Measurements from ENCODE around the gene FAM219A. TPM values are rescaled to one million over a fixed set of nuclear protein-coding genes. Genes with fewer than 3 reads are reported as not detected.

The FAM219A gene
- total and polyA plus RNA-seq, 8 donors, result 4.5 to 9.8 (median 8.2) TPM

GRCh38 chr9:34463901-34464232 is 5.5 kb upstream of the FAM219A start:
- Histone ChIP-seq H3K4me3 (no peak overlapping the region), H3K27ac (no peak overlapping the region), H3K27me3 (no peaks in the 10 kb centered on the region), H3K9me3 (no peaks in the 10 kb centered on the region), H3K36me3 (no peaks in the 10 kb centered on the region), H3K4me1 (no peaks in the 10 kb centered on the region)
- FAIRE-seq (no peak), ATAC-seq (no peak), DNase-seq (no peak)
- 67 to 72% methylated on average over 2 of the region's 2 CpGs for WGBS, 2 donors
- no peak for TF ChIP-seq CTCF (IDR thresholded peaks at IDR 0.05)
- intact Hi-C loops (cut with DNase I), result no loop called here

- TF ChIP-seq CTCF (IDR thresholded peaks at IDR 0.05), result no peak
- DNase-seq (no peak), ATAC-seq (no peak), FAIRE-seq (no peak)
- no peaks in the 10 kb centered on the region for H3K4me1 ChIP-seq
- WGBS, 2 donors, result 31 to 39% methylated on average over 5 of the region's 5 CpGs
- no peaks in the 10 kb centered on the region for H3K36me3 ChIP-seq
- intact Hi-C loops (cut with DNase I), result no loop called here
- no peak overlapping the region for H3K27ac ChIP-seq
- no peaks in the 10 kb centered on the region for H3K9me3 ChIP-seq
- H3K27me3 ChIP-seq, result no peaks in the 10 kb centered on the region
- H3K4me3 ChIP-seq, result no peak overlapping the region
These were observed 4.9 kb upstream of the FAM219A start for GRCh38 chr9:34463098-34463900.

- WGBS, 2 donors, result 47 to 54% methylated on average over 3 of the region's 3 CpGs
- intact Hi-C loops (cut with DNase I), result no loop called here
These were observed 1.6 kb upstream of the FAM219A start for GRCh38 chr9:34459941-34460340.

GRCh38 chr9:34459356-34459755 is 986 bp upstream of the FAM219A start:
- no peaks in the 10 kb centered on the region for H3K27me3 ChIP-seq
- intact Hi-C loops (cut with DNase I), result no loop called here
- 74 to 80% methylated on average over 14 of the region's 14 CpGs for WGBS, 2 donors
- FAIRE-seq (no peak), ATAC-seq (no peak), DNase-seq (no peak)
- H3K27ac ChIP-seq, result no peak overlapping the region
- H3K9me3 ChIP-seq, result no peaks in the 10 kb centered on the region
- H3K4me1 ChIP-seq, result no peaks in the 10 kb centered on the region
- H3K4me3 ChIP-seq, result no peak overlapping the region
- no peak for TF ChIP-seq CTCF (IDR thresholded peaks at IDR 0.05)
- no peaks in the 10 kb centered on the region for H3K36me3 ChIP-seq

More at GRCh38 chr9:34459941-34460340, 1.6 kb upstream of the FAM219A start:
- ATAC-seq (no peak), FAIRE-seq (no peak), DNase-seq (no peak)
- no peaks in the 10 kb centered on the region for H3K9me3 ChIP-seq
- no peak for TF ChIP-seq CTCF (IDR thresholded peaks at IDR 0.05)
- no peaks in the 10 kb centered on the region for H3K36me3 ChIP-seq
- H3K27ac ChIP-seq, result no peak overlapping the region
- no peaks in the 10 kb centered on the region for H3K27me3 ChIP-seq
- no peaks in the 10 kb centered on the region for H3K4me1 ChIP-seq
- no peak overlapping the region for H3K4me3 ChIP-seq

GRCh38 chr9:34458959-34459340 is 580 bp upstream of the FAM219A start:
- WGBS, 2 donors, result 15 to 17% methylated on average over 11 of the region's 11 CpGs
- no peaks in the 10 kb centered on the region for H3K4me1 ChIP-seq
- intact Hi-C loops (cut with DNase I), result no loop called here
- ATAC-seq (no peak), FAIRE-seq (no peak), DNase-seq (peak in 1 of 6 donors; percentile 20)
- H3K27me3 ChIP-seq, result no peaks in the 10 kb centered on the region
- H3K27ac ChIP-seq, result no peak overlapping the region
- peak overlapping the region in 1 of 4 donors; percentile 74 for H3K4me3 ChIP-seq
- H3K36me3 ChIP-seq, result no peaks in the 10 kb centered on the region
- TF ChIP-seq CTCF (IDR thresholded peaks at IDR 0.05), result no peak
- no peaks in the 10 kb centered on the region for H3K9me3 ChIP-seq

Measured in pancreas (tissue), 10 donors.